ENCODE measurements around the gene FA2H.
"Not testable (repeated sequence)": the region's sequence is repeated elsewhere in the genome, so short reads cannot be mapped to it uniquely, and the experiment has no call there.

Gene FA2H

DNA sequence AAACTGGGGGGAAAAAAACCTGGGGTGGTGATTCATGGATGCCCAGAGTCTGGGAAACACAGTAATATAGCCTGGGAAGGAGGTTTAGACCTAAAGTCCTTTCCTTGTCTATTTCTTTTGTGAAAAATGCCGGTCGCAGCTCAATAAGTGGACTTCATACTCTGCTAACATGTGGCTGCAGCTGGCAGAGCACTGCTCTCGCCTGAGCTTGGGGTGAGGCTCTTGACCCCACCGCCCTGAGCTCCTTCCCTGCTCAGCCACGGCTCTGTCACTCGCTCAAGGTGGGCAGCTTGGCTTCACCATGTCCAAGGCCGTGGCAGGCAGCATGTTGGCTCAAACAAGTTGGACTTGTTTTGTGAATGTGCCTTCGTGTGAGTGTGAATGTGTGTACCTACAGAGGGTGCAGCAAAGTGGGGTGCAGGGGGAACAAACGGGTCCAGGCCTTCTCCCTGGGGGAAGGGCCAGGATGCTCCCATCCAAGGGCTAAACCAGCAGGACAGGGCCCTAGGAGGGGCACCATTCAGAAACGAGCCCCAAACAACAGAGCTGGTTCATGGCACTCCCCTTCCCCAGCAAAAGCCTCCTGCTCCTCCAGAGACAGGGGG lies 4.9 kb downstream of the FA2H start:
- no peak for DNase-seq (ENCODE audit: low read depth)

DNA sequence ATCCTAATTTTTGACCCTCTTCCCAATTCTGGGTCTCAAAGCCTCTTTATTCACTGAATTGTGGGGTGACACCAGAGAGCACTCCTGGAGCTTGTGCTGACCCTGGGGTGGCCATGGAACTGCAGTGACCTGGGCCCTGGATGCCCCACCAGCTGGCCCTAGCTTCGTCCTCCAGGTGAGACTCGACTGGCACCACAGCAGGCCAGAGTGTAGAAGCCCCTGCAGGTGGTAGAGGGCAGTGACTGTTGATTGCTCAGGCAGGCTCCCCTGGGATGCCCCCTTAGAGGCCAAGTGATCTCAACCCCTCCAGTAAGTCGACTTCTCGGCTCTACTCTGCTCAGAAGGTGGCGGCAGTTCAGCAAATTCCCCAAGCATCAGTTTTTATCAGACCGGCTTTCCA lies 6.4 kb downstream of the FA2H start:
- no peak for DNase-seq (ENCODE audit: low read depth)

DNA sequence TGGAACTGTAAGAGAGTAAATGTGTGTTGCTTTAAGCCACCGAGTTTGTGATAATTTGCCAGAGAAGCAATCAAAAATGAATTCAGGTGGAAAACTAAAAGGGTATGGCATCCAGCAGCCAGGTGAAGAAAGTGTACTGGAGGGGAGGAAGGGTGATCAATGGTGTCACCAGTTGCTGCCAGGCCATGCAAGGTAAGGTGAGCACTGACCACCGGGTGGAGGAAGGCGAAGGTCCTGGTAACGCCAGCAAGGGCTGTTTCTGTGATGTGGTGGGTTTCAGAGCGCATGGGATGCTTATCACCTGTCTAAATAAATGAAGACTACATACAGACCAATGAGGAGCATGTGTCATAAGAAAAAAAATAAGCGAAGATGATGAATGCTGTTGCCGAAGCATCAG lies 6.9 kb downstream of the FA2H start:
- no peak for DNase-seq (ENCODE audit: low read depth)

DNA sequence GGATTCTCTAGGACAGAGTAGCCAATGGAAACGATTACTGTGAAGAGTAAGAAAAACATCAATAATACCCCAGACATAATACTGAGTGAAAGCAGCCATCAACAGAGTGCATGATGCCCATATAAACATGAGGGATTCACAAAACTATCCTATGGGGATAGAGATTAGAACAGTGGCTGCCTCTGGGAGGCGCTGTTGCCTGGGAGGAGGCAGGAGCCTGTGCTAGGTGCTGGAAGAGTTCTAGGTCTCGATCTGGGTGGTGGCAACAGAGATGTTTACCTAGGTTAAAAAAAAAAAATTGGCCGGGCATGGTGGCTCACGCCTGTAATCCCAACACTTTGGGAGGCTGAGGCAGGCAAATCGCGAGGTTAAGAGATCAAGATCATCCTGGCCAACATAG lies 7.9 kb downstream of the FA2H start:
- no peak for DNase-seq (ENCODE audit: low read depth)

DNA sequence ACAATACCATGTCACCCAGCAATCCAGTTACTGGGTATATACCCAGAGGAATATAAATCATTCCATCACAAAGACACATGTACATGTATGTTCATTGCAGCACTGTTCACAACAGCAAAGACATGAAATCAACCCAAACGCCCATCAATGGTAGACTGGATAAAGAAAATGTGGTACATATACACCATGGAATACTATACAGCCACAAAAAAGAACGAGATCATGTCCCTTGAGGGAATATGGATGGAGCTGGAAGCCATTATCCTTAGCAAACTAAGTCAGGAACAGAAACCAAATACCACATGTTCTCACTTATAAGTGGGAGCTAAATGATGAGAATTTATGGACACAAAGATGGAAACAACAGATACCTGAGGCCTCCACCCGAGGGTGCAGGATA lies 10.4 kb downstream of the FA2H start:
- not testable (repeated sequence) for DNase-seq (ENCODE audit: low read depth)

DNA sequence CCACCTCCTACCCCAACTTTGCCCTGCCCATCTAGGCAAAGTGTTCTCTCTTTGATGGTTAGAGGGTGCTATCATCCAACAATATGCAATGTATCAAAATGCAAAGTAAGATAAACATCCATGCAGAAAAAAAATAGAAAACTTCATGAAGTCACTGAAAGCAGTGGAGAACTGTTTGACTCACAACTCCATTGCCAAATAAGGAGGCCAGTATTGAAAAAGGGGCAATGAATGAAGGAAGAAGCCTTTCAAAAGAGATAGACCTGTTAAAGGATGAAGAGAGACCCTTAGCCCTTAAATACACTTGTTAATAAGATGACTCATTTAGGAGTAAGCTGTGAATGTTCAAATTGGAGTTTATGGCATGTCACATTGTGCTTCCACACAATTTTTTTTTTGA lies 13.0 kb downstream of the FA2H start:
- no peak for DNase-seq (ENCODE audit: low read depth)

DNA sequence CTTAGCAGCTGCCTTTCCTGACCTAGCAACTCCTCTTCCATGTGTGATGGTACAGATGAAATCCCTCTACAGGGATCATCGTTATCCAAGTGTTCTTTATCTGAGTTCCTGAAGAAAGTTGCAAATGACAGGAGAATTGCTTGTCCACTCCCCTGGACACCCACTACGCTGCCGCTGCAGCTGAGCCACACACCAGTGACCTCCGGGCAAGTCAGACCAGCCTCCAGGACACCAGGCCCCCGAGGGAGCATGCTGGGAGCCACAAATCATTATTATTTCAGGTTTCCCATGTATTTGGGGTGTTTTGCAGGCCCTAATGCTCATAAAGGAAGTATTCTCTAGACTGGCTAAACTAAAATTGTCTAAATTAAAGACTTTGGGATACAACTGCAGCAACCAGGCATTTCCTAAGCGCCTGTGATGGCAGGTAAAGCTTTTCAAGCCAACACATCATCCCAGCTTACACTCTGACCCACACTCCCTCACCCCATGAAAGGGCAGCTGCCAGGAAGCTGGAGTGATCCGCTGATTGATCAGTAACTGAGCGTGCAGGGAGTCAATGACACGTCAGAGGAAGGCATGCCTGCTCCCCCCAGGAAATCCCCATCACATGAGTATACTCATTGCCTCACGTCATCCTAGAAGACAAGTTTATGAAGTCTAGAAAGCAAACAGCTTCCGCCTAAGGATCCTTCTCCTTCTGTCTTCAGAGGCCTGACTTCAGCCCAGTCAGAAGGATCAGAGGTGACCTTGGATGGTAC lies 14.4 kb downstream of the FA2H start:
- no peak for DNase-seq (ENCODE audit: low read depth)

DNA sequence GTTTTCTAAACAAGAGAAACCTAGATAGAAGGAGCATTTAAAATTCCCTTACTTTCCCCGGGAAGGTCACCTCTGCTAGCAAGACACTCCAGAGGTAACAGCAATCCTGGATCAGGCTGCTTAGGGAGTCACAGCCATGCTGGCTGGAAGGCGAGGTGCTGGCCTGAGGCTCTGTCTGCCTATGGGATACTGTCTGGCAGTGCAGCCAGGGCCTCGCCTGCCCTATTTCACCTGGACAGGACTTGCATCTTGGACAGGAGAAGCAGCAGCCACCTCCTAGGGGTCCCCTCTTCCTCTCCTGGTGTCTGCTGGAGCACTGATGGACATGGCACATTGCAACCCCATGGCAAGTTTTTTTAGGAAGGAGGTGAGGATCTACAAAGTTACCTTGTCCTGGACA lies 15.1 kb downstream of the FA2H start:
- no peak for DNase-seq (ENCODE audit: low read depth)

DNA sequence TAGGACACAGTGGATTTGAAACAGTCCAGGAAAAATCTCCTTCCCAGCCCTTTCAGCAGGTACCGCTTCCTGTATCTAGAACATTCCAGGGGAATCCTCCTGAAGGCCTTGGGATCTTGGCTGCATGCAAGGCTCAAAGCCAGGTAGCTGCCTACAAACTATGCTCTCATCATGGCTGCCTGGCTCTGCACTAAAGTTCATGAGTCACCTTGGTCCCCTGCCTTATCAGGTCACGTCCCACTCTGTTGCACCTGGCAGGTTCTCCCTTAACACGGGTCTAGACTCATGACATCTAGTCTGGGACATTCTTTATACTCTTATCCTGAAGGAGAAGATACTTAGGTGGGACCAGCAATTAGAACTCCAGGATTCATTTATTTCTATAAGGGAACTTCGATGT lies 15.8 kb downstream of the FA2H start:
- DNase-seq (ENCODE audit: low read depth): no peak

DNA sequence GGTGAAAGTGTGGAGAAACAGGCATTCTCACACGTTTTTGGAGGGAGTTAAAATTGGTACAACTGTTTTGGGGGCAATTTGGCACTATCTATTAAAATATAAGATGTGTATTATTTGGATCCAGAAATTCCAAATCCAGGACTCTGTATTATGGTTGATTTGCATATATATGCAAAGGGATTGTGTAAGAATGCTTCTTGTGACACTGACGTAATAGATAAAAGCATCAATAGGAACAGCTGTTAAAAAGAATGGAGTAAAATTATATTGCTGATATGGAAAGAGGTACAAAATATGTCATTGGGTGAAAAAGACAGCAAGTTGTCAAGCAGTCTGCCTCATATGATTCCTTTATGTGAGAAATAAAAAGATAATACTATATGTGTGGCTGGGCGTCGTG lies 17.3 kb downstream of the FA2H start:
- DNase-seq (ENCODE audit: low read depth): no peak

DNA sequence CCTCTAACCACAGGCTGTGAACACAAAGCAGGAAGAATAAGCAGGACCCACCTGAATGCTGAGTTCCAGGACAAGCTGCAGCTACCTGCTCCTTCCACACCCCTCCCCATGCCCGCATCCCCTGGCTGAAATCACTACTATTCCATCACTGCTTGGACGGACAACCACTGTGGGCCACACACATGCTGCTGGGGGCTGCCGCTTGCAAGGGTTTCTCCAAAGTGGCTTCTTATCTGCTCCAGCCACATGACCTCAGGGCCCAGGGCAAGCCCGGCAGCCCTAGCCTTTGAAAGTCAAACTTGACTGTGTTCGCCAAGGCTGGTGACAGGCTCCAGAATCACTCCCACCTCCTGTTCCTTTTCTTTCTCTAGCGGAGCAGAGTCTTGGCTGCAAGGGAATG lies 18.4 kb downstream of the FA2H start:
- no peak for DNase-seq (ENCODE audit: low read depth)

DNA sequence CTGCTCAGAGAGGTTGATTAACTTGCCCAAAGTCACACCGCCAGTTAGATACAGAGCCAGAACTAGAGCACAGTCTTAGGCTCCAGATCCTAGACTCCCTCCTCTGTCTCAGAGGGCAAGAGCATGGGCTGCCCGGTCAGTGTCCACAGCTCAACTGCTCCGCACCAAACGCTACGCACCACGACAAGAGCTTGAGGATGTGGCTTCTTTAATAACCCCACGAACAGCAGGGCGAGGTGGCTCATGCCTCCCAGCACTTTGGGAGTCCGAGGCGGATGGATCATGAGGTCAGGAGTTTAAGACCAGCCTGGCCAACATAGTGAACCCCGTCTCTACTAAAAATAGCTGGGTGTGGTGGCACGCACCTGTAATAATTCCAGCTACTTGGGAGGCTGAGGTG lies 21.4 kb downstream of the FA2H start:
- no peak for DNase-seq (ENCODE audit: low read depth)

DNA sequence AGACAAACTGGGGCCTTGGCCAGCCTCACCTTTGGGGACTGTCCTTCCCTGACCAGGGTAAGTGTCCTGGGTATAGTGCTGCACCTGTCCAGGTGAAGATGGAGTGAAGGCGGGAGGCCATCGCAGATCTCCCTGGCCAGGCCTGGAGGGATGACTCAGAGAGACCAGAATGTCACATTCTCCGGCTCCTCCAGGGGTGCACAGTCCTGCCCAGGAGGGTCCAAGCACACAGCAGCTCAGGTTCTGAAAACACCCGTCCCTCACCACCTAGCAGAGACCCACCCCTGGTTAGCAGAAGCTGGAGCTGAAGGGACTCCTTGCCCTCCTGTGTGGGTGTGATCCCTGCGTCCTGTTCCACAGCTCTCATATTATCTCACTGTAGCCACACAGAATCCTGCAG lies 21.9 kb downstream of the FA2H start:
- no peak for DNase-seq (ENCODE audit: low read depth)

DNA sequence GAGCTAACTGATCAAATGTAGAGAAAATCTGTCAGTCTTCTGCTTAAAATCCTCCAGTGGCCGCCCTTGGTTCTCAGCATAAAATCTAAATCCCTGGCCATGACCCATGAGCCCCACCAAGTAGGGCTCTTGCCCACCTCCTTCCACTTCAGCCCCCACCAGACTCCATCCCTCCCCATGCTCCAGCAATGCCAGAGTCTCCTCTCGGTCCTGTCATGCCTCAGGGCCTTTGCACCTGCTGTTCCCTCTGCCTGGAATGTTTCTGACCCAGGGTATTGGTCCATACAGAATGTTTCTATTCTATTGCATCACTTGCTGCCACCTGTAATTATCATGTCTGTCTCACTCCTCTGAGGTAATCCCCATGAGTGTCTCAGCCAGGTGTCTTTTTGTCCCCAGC lies 22.4 kb downstream of the FA2H start:
- DNase-seq (ENCODE audit: low read depth): no peak

DNA sequence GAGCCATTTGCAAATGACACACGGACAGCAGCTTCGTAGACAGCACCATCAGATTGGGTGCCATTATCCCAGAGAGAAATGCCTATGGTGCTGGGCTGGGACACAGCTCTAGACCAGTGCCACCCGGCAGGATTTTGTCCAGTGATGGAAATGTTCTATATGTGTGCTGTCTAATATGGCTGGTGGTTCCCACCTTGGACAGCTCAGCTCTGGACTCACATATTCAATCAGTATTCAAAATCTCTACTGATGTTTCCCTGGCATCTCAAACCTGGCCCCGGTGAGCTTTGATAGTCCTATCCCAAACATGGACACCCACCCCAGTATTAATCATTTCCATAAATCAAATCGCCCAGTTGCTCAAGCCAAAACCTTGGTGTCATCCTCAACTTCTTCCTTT lies 23.0 kb downstream of the FA2H start:
- DNase-seq (ENCODE audit: low read depth): no peak

DNA sequence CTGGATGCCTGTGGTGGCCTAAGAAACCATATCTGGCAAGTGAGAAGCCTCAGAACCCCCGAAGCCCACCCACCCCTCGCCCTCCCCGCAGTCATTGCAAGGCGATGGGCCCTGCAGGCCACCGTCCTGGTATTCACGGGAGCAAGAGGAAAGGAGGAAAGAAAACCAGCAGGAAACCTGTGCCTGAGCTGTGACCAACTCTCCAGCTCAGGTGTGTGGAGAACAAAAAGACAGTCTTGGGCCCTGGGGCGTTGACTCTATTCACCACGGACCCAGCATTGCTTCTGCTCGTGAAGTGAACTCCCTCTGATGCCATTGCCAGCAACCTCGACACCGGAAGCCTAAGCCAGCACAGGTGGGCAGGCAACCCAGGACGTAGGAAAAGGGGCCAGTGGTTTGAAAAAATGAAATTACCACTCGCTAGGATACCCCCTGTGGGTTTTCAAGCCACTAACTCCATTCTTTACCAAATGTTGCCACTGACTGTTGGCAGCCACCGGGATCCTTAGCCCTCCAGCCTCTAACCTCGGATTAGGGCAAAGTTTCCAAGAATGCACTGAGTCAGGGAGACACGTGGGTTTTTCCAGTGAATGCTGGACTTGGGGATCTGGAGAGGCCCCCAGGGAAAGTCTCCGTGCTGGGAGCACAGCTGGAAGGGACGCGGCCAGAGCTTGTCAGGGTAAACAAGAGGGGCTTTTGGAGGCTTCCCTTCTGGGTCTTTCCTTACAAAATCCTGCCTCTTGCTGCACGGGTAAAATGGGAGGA lies 25.1 kb downstream of the FA2H start:
- DNase-seq (ENCODE audit: low read depth): no peak

DNA sequence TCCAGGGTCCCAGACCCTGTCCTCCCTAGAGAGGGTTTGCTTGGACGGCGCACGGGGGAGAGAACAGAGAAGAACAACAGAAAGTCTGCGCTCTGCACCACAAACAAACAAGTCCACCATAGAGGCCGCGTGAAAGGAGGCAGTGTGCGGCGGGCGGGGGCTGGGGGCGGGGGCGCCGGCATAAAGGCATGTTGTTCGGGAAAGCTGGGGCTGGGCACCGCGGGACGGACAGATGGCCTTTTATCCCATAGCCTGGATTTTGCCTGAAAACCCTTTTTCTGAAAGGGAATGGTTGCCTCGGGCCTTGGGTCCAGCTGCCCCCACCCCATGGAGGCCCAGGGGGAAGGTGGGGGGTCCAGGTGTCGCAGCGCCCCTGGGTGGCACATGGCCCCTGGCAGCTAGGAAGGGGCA lies 26.0 kb downstream of the FA2H start:
- DNase-seq (ENCODE audit: low read depth): no peak

DNA sequence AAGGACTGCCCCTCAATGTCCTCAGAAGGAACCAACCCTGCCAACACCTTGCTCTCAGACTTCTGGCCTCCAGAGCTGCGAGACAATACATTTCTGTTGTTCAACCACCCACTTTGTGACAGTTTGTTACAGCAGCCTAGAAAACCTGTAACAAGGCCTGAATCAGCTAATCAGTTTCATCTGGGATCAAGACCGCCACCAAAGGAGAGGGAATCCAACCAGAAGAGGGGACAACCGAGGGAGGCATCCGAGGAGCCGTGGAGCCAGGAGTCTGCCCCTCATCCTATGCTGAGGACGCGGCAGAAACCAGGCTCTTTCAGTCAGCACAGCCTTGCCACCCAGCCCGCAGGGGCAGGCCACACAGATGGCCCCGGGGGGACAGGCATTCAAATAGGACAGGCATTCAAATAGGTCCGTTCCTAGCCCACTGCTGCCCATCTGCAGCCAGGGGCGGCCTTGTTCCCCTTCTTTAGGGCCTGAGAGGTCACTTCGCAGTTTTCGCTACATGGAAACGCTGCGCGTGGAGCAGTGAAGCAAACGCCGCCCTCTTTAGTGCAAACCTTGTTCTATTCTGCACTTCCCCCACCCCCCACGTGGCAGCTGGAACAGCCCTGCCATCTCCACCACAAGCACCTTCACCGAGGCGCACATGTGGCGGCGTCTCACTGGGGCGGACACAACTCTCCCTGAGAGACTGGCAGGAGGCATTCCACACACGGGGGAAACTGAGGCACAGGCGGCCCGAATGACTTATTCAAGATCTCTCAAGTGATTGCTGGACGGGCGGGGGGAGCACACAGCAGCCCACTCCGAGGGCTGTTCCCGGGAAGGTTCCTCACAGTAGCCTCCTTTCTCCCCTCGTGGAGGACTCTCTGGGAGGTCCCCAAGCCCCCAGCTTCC lies 26.7 kb downstream of the FA2H start:
- DNase-seq (ENCODE audit: low read depth): no peak

DNA sequence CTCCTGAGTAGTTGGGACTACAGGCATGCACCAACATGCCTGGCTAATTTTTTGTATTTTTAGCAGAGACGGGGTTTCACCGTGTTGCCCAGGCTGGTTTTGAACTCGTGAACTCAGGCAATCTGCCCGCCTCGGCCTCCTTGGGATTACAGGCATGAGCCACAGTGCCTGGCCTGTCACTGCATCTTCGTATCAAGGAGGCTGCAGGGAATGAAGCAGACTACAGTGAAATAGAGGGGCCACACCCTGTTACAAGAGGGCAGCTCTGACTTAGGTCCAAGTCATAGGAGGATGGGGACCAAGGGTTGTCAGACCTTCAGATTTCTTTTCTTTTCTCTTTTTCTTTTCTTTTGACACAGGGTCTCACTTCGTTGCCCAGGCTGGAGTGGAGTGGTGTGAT lies 28.7 kb downstream of the FA2H start:
- no peak for DNase-seq (ENCODE audit: low read depth)

DNA sequence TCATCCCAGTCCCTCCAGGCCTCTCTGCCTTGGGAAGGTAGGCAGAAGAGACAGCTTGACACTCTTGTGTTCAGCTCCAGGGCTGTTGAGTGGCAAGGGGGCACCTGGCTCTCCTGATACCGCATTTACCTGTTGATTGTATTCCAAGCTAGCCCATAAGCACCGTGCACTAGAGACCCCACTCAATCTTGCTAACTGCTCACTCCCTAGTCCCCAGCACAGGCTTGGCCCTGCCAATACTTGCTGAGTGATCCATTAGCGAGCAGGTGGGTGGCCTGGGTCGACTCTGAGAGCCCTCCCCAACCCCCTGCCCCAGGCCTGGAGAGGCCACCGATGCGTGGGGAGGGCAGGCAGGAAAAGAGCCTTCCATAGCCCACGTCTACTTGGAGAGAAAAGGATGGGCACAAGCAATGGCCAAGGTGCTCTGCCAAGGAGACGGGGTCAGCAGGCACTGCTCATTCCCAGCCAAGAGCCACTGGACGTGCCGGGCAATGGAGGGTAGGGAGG lies 29.5 kb downstream of the FA2H start:
- DNase-seq (ENCODE audit: low read depth): no peak

DNA sequence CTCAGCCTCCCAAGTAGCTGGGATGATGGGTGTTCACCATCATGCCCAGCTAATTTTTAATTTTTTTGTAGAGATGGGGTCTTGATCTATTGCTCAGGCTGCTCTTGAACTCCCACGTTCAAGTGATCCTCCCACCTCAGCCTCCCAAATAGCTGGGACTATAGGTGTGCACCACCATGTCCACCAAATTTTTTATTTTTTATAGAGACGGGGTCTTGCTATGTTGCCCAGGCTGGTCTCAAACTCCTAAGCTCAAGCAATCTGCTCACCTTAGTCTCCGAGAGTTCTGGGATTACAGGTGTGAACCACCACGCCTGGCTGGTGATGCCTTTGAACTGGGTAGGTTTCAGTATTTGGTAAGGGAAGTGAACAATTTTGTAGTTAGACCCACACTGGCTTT lies 30.1 kb downstream of the FA2H start:
- no peak for DNase-seq (ENCODE audit: low read depth)

DNA sequence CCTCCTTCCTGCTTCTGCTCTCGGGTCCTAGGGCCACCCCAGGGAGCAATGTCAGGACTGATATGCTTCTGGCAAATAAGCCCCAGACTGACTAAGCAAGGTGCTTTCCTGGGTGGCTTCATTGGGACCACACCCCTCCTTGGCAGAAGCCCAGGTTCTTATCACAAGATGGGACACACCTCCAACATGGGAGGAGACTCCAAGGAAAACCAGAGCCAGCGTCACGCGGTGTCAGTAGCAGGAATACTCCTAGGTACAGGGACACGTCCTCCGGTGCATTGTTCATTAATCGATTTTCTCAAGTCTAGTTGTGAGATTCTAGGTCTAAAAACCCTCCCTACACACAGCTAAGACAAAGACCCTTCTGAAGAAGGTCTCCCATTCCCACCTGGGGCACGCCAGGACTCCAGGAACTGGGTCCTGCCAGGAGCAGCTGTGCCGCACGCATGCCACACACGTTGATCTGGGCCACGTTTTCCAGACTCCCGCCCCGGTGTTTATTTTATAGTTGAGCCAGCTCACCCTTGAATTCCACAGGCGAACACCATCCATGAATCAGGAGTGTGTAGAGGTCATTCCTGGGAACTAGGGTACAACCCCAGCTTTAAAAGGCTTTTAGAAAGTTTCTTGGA lies 30.8 kb downstream of the FA2H start:
- no peak for DNase-seq (ENCODE audit: low read depth)
